ENCODE measurements around the gene CACNA2D4.

DNA sequence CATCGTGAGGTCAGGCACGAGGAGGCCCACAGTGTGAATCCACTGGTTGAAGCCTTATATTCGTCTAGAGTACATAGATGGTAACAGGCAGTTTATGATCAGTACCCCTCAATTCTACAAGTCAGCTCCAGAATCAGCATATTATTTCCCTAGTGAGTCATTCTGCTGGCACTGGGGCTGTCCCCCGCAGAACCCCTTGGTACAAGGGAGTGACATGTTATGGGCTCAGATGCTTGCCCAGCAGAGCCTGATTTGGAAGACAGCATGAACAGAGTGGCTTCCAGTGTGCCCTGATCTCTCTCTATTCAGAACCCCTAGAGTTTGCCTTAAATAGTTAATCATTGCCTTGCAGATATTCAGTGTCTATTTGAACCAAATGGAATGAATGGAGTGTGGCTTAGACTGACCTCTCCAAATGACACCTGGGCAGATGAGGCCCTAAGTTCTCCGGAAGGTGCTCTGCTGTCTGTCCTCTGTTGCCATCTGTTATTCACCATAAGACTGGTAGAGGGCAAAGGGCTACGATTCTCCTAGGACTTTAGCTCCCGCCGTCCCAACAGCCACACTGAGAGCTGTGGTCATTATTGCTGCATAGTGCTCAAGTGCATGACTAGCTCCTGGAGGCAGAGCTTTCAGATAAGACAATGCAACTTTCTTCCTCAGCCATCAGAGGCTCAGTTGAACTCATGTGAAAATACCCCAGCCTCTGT is 41.1 kb downstream of the CACNA2D4 start:
- TF ChIP-seq EZH2 (IDR thresholded peaks at IDR 0.05; ENCODE audit: insufficient read depth, poor library complexity, severe bottlenecking), result no peak
- no peak for TF ChIP-seq EZH2phosphoT487 (IDR thresholded peaks at IDR 0.05; ENCODE audit: insufficient read depth, low read depth)
